Breast epithelium (tissue), 4 donors: ENCODE results near the gene C17orf113. TPM values are rescaled to one million over a fixed set of nuclear protein-coding genes. Genes with fewer than 3 reads are reported as not detected.

Source experiments
- DNase-seq, 2 donors: peaks; one replicate each; pipeline ENCODE4 v3.0.0-alpha.2; 2019; ENCODE audit warnings: low spot score in 2 of 2
- H3K27ac ChIP-seq, 2 donors: fragments of 200-600 bp; sonication (generic) in 1 of 2; one replicate each; pipeline ENCODE4 v1.5.1; 2016 to 2019; ENCODE audit warnings: mild to moderate bottlenecking in 1 of 2
- H3K27me3 ChIP-seq, 2 donors: fragments of 200-600 bp; sonication (generic) in 1 of 2; one replicate each; pipeline versions ENCODE4 v1.5.1 to v1.6.0; 2017 to 2019; ENCODE audit warnings: control low read depth in 1 of 2, mild to moderate bottlenecking in 1 of 2
- H3K36me3 ChIP-seq: fragments of 200-600 bp; one replicate; pipeline ENCODE4 v1.5.1; 2019
- H3K4me1 ChIP-seq, 2 donors: fragments of 200-600 bp; sonication (generic); one replicate each; pipeline ENCODE4 v1.5.1; 2016 to 2019; ENCODE audit warnings: control low read depth in 1 of 2
- H3K4me3 ChIP-seq, 3 donors: fragments of 200-600 bp; sonication (generic); 1 replicate in 2 of 3; 2 replicates in 1 of 3; pipeline ENCODE4 v1.5.1; 2016 to 2019; ENCODE audit warnings: mild to moderate bottlenecking in 3 of 3, moderate library complexity in 2 of 3
- H3K9me3 ChIP-seq, 2 donors: fragments of 200-600 bp; sonication (generic) in 1 of 2; one replicate each; pipeline ENCODE4 v1.5.1; 2016 to 2019; ENCODE audit warnings: control low read depth in 1 of 2
- CTCF ChIP-seq, 3 donors: fragments of 450-650 bp; IDR thresholded peaks; one replicate each; pipeline ENCODE4 v1.5.1; 2016 to 2017; ENCODE audit warnings: antibody characterized with exemption in 3 of 3, mild to moderate bottlenecking in 3 of 3, moderate library complexity in 3 of 3
- POLR2A ChIP-seq: fragments of 450-650 bp; IDR thresholded peaks from one replicate; pipeline ENCODE4 v1.6.1; 2016; ENCODE audit warnings: antibody characterized with exemption, mild to moderate bottlenecking, moderate library complexity
- POLR2AphosphoS5 ChIP-seq, 3 donors: sonication (generic); formaldehyde crosslinking; IDR thresholded peaks; one replicate each; pipeline ENCODE4 v1.6.1; 2017; ENCODE audit warnings: antibody characterized with exemption in 3 of 3
- intact Hi-C: fragments of 100-400 bp; cut with DNase I; formaldehyde crosslinking; loops from one replicate; pipeline ENCODE4 v1.15.1; 2023; ENCODE audit warnings: low total_unique reads
- total RNA-seq, 3 donors: library from RNA; depleted of rRNA; stranded (reverse); fragments of >200 nt; gene quantifications; one replicate each; pipeline ENCODE4 v1.1.0, GENCODE V29; 2016

C17orf113 gene
- total RNA-seq, 3 donors from 2014 or later: 1.3 to 4.0 (median 2.3) TPM

GRCh38 chr17:41988418-41988817 is 62.0 kb downstream of the C17orf113 start:
- H3K36me3 ChIP-seq: peaks cover 19% of the 10 kb centered on the region
- H3K4me3 ChIP-seq: no peak overlapping the region
- intact Hi-C loops: no loop called here
- H3K27ac ChIP-seq: no peak overlapping the region
- no peak for DNase-seq
- TF ChIP-seq CTCF (IDR thresholded peaks at IDR 0.05) (no peak), POLR2AphosphoS5 (IDR thresholded peaks at IDR 0.05) (no peak), POLR2A (no peak)
- H3K4me1 ChIP-seq: no peaks in the 10 kb centered on the region
- no peaks in the 10 kb centered on the region for H3K9me3 ChIP-seq
- no peaks in the 10 kb centered on the region for H3K27me3 ChIP-seq

Other genes with a start within 250 kb of the C17orf113 start
- gene P3H4, start 238.7 kb downstream of the C17orf113 start, total RNA-seq: 10 to 100 TPM in 2 of 3 donors, 1 to 10 TPM in 1; 6.2 to 19.0 (median 14.9) TPM
- gene FKBP10, start 237.6 kb downstream of the C17orf113 start, total RNA-seq: 10 to 100 TPM; 35.9 to 43.3 (median 39.4) TPM
- gene NT5C3B, start 214.4 kb downstream of the C17orf113 start, total RNA-seq: 10 to 100 TPM; 50.2 to 83.9 (median 60.6) TPM
- under 1 TPM in 2 of 3 donors, not detected in 1; 0.80 to 0.88 TPM for gene KLHL10, start 212.8 kb downstream of the C17orf113 start, total RNA-seq
- gene KLHL11, start 185.2 kb downstream of the C17orf113 start, total RNA-seq: 10 to 100 TPM; 22.6 to 35.7 (median 25.1) TPM
- 10 to 100 TPM; 50.1 to 84.2 (median 66.3) TPM for gene ACLY, start 131.7 kb downstream of the C17orf113 start, total RNA-seq
- gene ODAD4, start 120.0 kb downstream of the C17orf113 start, total RNA-seq: 1 to 10 TPM in 2 of 3 donors, under 1 TPM in 1; 0.48 to 3.2 (median 1.6) TPM
- 10 to 100 TPM; 51.8 to 55.5 (median 53.7) TPM for gene CNP, start 83.8 kb downstream of the C17orf113 start, total RNA-seq
- 10 to 100 TPM; 69.7 to 73.7 (median 70.4) TPM for gene DNAJC7, start 33.2 kb downstream of the C17orf113 start, total RNA-seq
- gene NKIRAS2, start 30.5 kb downstream of the C17orf113 start, total RNA-seq: 10 to 100 TPM; 21.6 to 33.8 (median 22.5) TPM
- 1 to 10 TPM in 1 of 3 donors, under 1 TPM in 2; 0.48 to 1.0 (median 0.66) TPM for gene ZNF385C, start 47.9 kb upstream of the C17orf113 start, total RNA-seq
- gene DHX58, start 62.1 kb upstream of the C17orf113 start, total RNA-seq: 10 to 100 TPM; 13.1 to 22.8 (median 13.4) TPM
- gene KAT2A, start 70.8 kb upstream of the C17orf113 start, total RNA-seq: 10 to 100 TPM; 22.7 to 55.8 (median 54.4) TPM
- under 1 TPM in 1 of 3 donors, not detected in 2; 0.48 TPM for gene HSPB9, start 72.2 kb upstream of the C17orf113 start, total RNA-seq
- gene RAB5C, start 104.4 kb upstream of the C17orf113 start, total RNA-seq: 100 to 1,000 TPM; 114 to 146 (median 117) TPM
- gene KCNH4, start 130.5 kb upstream of the C17orf113 start, total RNA-seq: under 1 TPM in 1 of 3 donors, not detected in 2; under 0.01 TPM
- gene HCRT, start 134.9 kb upstream of the C17orf113 start, total RNA-seq: not detected
- 10 to 100 TPM; 29.1 to 53.0 (median 33.1) TPM for gene GHDC, start 143.9 kb upstream of the C17orf113 start, total RNA-seq
- 100 to 1,000 TPM in 2 of 3 donors, 10 to 100 TPM in 1; 97.2 to 130 (median 101) TPM for gene STAT5B, start 225.8 kb upstream of the C17orf113 start, total RNA-seq
- gene STAT5A, start 237.9 kb upstream of the C17orf113 start, total RNA-seq: 100 to 1,000 TPM in 1 of 3 donors, 10 to 100 TPM in 2; 72.8 to 363 (median 78.9) TPM